DOHH2 (cell line): ENCODE measurements around the gene COLEC11.

Experiments
- H3F3A ChIP-seq: fragments of 200-600 bp; sonication (generic), shearing (Covaris generic); 2 replicates; pipeline ENCODE4 v1.6.0; 2016; ENCODE audit warnings: antibody characterized with exemption, mild to moderate bottlenecking; ENCODE audit not compliant: control insufficient read depth, insufficient read depth
- H3K27ac ChIP-seq: fragments of 200-600 bp; sonication (generic); 2 replicates; pipeline ENCODE4 v1.5.1; 2014; ENCODE audit warnings: low read depth, mild to moderate bottlenecking, low read length, moderate library complexity
- H3K27me3 ChIP-seq: fragments of 200-600 bp; sonication (generic); 2 replicates; pipeline ENCODE4 v1.6.1; 2014; ENCODE audit warnings: mild to moderate bottlenecking, low read length, mixed read lengths; ENCODE audit not compliant: control insufficient read depth
- H3K36me3 ChIP-seq: fragments of 200-600 bp; sonication (generic); 2 replicates; pipeline ENCODE4 v1.6.1; 2014; ENCODE audit warnings: mild to moderate bottlenecking, low read length, moderate library complexity, mixed read lengths; ENCODE audit not compliant: control insufficient read depth
- H3K4me1 ChIP-seq: fragments of 200-600 bp; sonication (generic); 2 replicates; pipeline ENCODE4 v1.6.1; 2014; ENCODE audit warnings: mild to moderate bottlenecking, low read length, mixed read lengths; ENCODE audit not compliant: control insufficient read depth
- H3K4me2 ChIP-seq: fragments of 200-600 bp; sonication (generic); 2 replicates; pipeline ENCODE4 v1.6.0; 2014; ENCODE audit warnings: mild to moderate bottlenecking, low read length, moderate library complexity
- H3K4me3 ChIP-seq: fragments of 200-600 bp; sonication (generic); 2 replicates; pipeline ENCODE4 v1.5.1; 2014; ENCODE audit warnings: mild to moderate bottlenecking, low read length, mixed read lengths
- H3K79me2 ChIP-seq: fragments of 200-600 bp; sonication (generic); 2 replicates; pipeline ENCODE4 v1.6.1; 2014; ENCODE audit warnings: mild to moderate bottlenecking, low read length, mixed read lengths; ENCODE audit not compliant: control insufficient read depth
- H3K9me2 ChIP-seq: fragments of 200-600 bp; sonication (generic); replicated peaks from 2 replicates; pipeline ENCODE4 v1.6.1; 2014; ENCODE audit warnings: mild to moderate bottlenecking, low read length, mixed read lengths; ENCODE audit not compliant: control insufficient read depth
- H3K9me3 ChIP-seq: fragments of 200-600 bp; sonication (generic); 2 replicates; pipeline ENCODE4 v1.6.1; 2014; ENCODE audit warnings: antibody characterized with exemption, low read length, mixed read lengths; ENCODE audit not compliant: control insufficient read depth, insufficient read depth
- H4K20me1 ChIP-seq: fragments of 200-600 bp; sonication (generic); 2 replicates; pipeline ENCODE4 v1.6.0; 2014; ENCODE audit warnings: low read depth, mild to moderate bottlenecking, antibody characterized with exemption, low read length, moderate library complexity; ENCODE audit not compliant: control insufficient read depth, insufficient read depth
- EZH2phosphoT487 ChIP-seq: fragments of 200-600 bp; sonication (generic); IDR thresholded peaks from 2 replicates; pipeline ENCODE4 v1.6.1; 2017; ENCODE audit warnings: borderline replicate concordance, mild to moderate bottlenecking, antibody characterized with exemption, low read length, moderate library complexity, mixed read lengths
- TF ChIP-seq, protein P1 (sequence below): fragments of 200-600 bp; sonication (generic); IDR thresholded peaks from one replicate; pipeline ENCODE4 v1.5.1; 2014; ENCODE audit warnings: antibody characterized with exemption, mild to moderate bottlenecking, low read depth, low read length; ENCODE audit not compliant: poor library complexity, severe bottlenecking

The COLEC11 gene

DNA sequence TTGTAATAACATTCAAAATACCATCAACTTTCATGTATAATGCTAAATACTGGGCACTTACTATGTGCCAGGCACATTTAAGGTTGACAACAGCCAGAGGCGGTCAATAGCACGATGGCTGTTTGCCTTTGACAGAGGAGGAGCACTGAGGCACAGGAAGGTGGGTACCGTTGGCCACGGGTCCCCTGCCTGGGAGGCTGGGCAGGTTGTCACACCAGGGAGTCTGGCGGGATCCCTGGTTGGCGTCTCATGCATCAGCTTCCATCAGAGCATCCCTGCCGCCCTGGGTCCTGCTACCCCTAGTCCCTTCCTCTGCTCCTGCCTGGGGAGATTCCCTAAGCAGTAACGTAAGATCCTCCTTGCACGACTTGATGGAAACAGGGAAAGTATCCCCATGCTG, 82.5 kb downstream of the COLEC11 start:
- no peaks in the 10 kb centered on the region for H3F3A ChIP-seq
- no peaks in the 10 kb centered on the region for H3K79me2 ChIP-seq
- no peaks in the 10 kb centered on the region for H3K27me3 ChIP-seq
- 0 out of 2 replicates have a peak, but pooled peaks cover 5% of the 10 kb centered on the region for H3K4me1 ChIP-seq
- H3K9me2 ChIP-seq: no peaks in the 10 kb centered on the region
- H3K4me3 ChIP-seq: no peak overlapping the region
- no peak overlapping the region for H3K4me2 ChIP-seq
- H3K27ac ChIP-seq: no peak overlapping the region
- H4K20me1 ChIP-seq: no peaks in the 10 kb centered on the region
- no peaks in the 10 kb centered on the region for H3K36me3 ChIP-seq
- TF ChIP-seq, protein P1, sequence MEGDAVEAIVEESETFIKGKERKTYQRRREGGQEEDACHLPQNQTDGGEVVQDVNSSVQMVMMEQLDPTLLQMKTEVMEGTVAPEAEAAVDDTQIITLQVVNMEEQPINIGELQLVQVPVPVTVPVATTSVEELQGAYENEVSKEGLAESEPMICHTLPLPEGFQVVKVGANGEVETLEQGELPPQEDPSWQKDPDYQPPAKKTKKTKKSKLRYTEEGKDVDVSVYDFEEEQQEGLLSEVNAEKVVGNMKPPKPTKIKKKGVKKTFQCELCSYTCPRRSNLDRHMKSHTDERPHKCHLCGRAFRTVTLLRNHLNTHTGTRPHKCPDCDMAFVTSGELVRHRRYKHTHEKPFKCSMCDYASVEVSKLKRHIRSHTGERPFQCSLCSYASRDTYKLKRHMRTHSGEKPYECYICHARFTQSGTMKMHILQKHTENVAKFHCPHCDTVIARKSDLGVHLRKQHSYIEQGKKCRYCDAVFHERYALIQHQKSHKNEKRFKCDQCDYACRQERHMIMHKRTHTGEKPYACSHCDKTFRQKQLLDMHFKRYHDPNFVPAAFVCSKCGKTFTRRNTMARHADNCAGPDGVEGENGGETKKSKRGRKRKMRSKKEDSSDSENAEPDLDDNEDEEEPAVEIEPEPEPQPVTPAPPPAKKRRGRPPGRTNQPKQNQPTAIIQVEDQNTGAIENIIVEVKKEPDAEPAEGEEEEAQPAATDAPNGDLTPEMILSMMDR: no peak
- no peak for TF ChIP-seq EZH2phosphoT487
- H3K9me3 ChIP-seq: no peaks in the 10 kb centered on the region

DNA sequence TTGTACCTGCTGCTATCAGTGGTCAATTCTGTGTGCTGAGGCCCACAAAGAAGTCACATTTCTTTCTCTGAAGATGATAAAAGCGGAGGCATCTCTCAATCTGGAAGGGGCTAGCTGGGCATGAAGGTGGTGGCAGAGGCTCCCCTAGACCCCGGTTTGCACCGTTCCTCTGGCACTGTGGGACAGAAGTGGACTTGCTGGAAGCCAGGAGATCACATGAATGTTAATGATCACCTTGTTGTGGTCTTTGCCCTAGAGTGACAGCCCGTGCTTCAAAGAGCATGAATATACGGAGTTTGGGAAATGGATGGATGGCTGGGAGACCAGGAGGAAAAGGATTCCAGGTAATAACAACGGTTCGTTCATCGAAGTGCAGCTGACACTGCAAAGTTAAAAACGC, 83.3 kb downstream of the COLEC11 start:
- H3K9me2 ChIP-seq: no peaks in the 10 kb centered on the region
- no peaks in the 10 kb centered on the region for H3F3A ChIP-seq
- no peaks in the 10 kb centered on the region for H3K9me3 ChIP-seq
- no peak overlapping the region for H3K4me2 ChIP-seq
- 0 out of 2 replicates have a peak, but pooled peaks cover 5% of the 10 kb centered on the region for H3K4me1 ChIP-seq
- TF ChIP-seq, protein P1: no peak
- no peak for TF ChIP-seq EZH2phosphoT487
- H4K20me1 ChIP-seq: no peaks in the 10 kb centered on the region
- no peak overlapping the region for H3K27ac ChIP-seq
- no peak overlapping the region for H3K4me3 ChIP-seq
- H3K36me3 ChIP-seq: no peaks in the 10 kb centered on the region
- no peaks in the 10 kb centered on the region for H3K79me2 ChIP-seq
- no peaks in the 10 kb centered on the region for H3K27me3 ChIP-seq

DNA sequence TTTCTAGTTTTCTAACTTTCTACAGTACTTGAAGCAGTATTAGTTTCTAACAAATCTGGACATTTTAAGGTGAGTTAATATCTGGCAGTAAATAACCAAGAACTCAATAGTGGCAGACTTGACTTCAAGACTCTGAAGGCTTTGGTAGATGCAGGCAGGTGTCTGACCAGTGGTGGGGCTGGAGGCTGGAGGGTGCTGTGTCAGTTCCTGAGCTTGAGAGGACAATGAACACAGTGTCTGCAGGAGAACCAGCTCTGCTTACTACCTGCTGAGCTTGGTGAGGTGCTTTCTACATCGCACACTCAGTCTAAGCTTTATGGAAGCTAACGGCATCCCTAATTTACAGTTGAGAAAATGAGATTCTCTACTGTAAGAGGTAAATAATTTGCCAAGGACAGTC, 84.3 kb downstream of the COLEC11 start:
- H3K79me2 ChIP-seq: no peaks in the 10 kb centered on the region
- no peaks in the 10 kb centered on the region; the same call in 1 of the 2 replicates for H3K27me3 ChIP-seq

More for the DNA sequence above, 84.3 kb downstream of the COLEC11 start:
- Histone ChIP-seq H3K4me3 (no peak overlapping the region), H3K27ac (no peak overlapping the region), H3K4me2 (no peak overlapping the region), H3K9me3 (no peaks in the 10 kb centered on the region), H3K9me2 (no peaks in the 10 kb centered on the region), H3K4me1 (0 out of 2 replicates have a peak, but pooled peaks cover 5% of the 10 kb centered on the region), H3K36me3 (no peaks in the 10 kb centered on the region), H4K20me1 (no peaks in the 10 kb centered on the region), H3F3A (no peaks in the 10 kb centered on the region)
- no peak for TF ChIP-seq EZH2phosphoT487
- TF ChIP-seq, protein P1: no peak
